Lung (tissue), 12 donors: Measurements from ENCODE around the gene KRTAP12-3. TPM values are rescaled to one million over a fixed set of nuclear protein-coding genes. Genes with fewer than 3 reads are reported as not detected.
"Not testable (repeated sequence)": the region's sequence is repeated elsewhere in the genome, so short reads cannot be mapped to it uniquely, and the experiment has no call there.

Experiments used
- ATAC-seq: fragments of 200-7000 bp; cut with Tn5 transposase; one replicate; pipeline ENCODE4 v1.9.1; 2020; ENCODE audit warnings: moderate number of reproducible peaks; ENCODE audit not compliant: insufficient read depth, low FRiP score
- DNase-seq, 3 donors: peaks; one replicate each; pipeline ENCODE4 v3.0.0-alpha.2; 2013 to 2017
- H3K27ac ChIP-seq, 2 donors: one replicate each; pipeline ENCODE4 v1.5.1; 2013; ENCODE audit warnings: mild to moderate bottlenecking in 2 of 2, moderate library complexity in 2 of 2, control low read depth in 1 of 2, inconsistent platforms in 1 of 2, low read depth in 1 of 2, low read length in 1 of 2
- H3K27me3 ChIP-seq, 3 donors: one replicate each; pipeline ENCODE4 v1.5.1; 2013; ENCODE audit warnings: low read length in 2 of 3; ENCODE audit not compliant: control insufficient read depth in 3 of 3, insufficient read depth in 3 of 3
- H3K36me3 ChIP-seq, 4 donors: one replicate each; pipeline ENCODE4 v1.5.1; 2013; ENCODE audit warnings: low read length in 4 of 4, mild to moderate bottlenecking in 1 of 4, moderate library complexity in 1 of 4; ENCODE audit not compliant: control insufficient read depth in 4 of 4, insufficient read depth in 4 of 4
- H3K4me1 ChIP-seq, 5 donors: one replicate each; pipeline ENCODE4 v1.5.1; 2013; ENCODE audit warnings: low read length in 5 of 5, mild to moderate bottlenecking in 2 of 5, moderate library complexity in 1 of 5; ENCODE audit not compliant: control insufficient read depth in 5 of 5, insufficient read depth in 5 of 5
- H3K4me3 ChIP-seq: one replicate; pipeline ENCODE4 v1.5.1; 2013; ENCODE audit warnings: mild to moderate bottlenecking, control low read depth, moderate library complexity
- H3K9ac ChIP-seq, 2 donors: one replicate each; pipeline ENCODE4 v1.5.1; 2013; ENCODE audit warnings: low read length in 2 of 2, control low read depth in 1 of 2; ENCODE audit not compliant: insufficient read depth in 1 of 2
- H3K9me3 ChIP-seq, 4 donors: one replicate each; pipeline ENCODE4 v1.5.1; 2013; ENCODE audit warnings: low read length in 3 of 4, mild to moderate bottlenecking in 1 of 4, moderate library complexity in 1 of 4; ENCODE audit not compliant: control insufficient read depth in 4 of 4, insufficient read depth in 3 of 4
- WGBS, 2 donors: extraction: QIAGEN DNeasy Blood & Tissue Kit; methylation state at CpG; one replicate each; pipeline ENCODE4 v1.1.7; 2013; 5-methylcytosine and 5-hydroxymethylcytosine counted together
- polyA plus RNA-seq, 2 donors: library from polyadenylated mRNA; stranded (reverse); fragments of 200-250 nt; gene quantifications; one replicate each; pipeline ENCODE4 v1.2.1, GENCODE V29; 2013
- total RNA-seq, 2 donors: library from RNA; depleted of rRNA in 1 of 2; stranded (reverse); fragments of >200 nt in 1 of 2; gene quantifications; one replicate each; pipeline ENCODE4 v1.2.1, GENCODE V29; 2014 to 2021
- TF ChIP-seq, protein P1 (sequence below): IDR thresholded peaks from 2 replicates; pipeline ENCODE4 v1.5.1; 2012; ENCODE audit warnings: mild to moderate bottlenecking; ENCODE audit errors: control extremely low read depth, extremely low read depth
- donor health status: control.
- donor health status: control.
- donor health status: Bipolar disorder and iron deficiency.
- donor health status: healthy.
- donor health status: DM: yes; HTN: yes; CAD: no.

Gene KRTAP12-3
- total and polyA plus RNA-seq, 4 donors: not detected

DNA sequence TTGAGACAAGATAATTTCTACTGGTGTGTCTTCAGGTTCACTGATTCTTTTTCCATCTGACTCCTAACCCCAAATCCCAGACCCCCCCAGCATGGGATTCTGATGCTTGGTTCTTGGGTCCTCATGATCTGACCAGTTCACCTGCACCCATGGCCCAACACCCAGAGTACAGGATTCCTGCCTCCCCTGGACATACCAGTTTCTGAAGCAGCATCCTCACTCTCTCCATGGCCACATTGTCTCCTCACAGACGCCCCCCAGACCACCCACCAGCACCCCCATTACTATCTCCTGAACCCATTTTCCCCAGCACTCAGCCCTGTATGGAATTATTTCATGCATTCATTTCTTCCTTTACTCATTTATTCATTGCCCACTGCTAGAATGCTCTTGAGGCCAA is 864 bp upstream of the KRTAP12-3 start:
- Histone ChIP-seq H3K4me1 (peaks cover 0 to 1% (median 0%) of the 10 kb centered on the region in 5 donors), H3K27me3 (no peaks in the 10 kb centered on the region), H3K9ac (no peak overlapping the region), H3K4me3 (no peak overlapping the region), H3K27ac (no peak overlapping the region), H3K9me3 (peaks cover 0 to 12% (median 2%) of the 10 kb centered on the region in 4 donors), H3K36me3 (no peaks in the 10 kb centered on the region)
- TF ChIP-seq, protein P1, sequence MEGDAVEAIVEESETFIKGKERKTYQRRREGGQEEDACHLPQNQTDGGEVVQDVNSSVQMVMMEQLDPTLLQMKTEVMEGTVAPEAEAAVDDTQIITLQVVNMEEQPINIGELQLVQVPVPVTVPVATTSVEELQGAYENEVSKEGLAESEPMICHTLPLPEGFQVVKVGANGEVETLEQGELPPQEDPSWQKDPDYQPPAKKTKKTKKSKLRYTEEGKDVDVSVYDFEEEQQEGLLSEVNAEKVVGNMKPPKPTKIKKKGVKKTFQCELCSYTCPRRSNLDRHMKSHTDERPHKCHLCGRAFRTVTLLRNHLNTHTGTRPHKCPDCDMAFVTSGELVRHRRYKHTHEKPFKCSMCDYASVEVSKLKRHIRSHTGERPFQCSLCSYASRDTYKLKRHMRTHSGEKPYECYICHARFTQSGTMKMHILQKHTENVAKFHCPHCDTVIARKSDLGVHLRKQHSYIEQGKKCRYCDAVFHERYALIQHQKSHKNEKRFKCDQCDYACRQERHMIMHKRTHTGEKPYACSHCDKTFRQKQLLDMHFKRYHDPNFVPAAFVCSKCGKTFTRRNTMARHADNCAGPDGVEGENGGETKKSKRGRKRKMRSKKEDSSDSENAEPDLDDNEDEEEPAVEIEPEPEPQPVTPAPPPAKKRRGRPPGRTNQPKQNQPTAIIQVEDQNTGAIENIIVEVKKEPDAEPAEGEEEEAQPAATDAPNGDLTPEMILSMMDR: no peak
- ATAC-seq: no peak
- 67 to 80% methylated on average over 1 of the region's 1 CpG for WGBS, 2 donors
- no peak for DNase-seq

DNA sequence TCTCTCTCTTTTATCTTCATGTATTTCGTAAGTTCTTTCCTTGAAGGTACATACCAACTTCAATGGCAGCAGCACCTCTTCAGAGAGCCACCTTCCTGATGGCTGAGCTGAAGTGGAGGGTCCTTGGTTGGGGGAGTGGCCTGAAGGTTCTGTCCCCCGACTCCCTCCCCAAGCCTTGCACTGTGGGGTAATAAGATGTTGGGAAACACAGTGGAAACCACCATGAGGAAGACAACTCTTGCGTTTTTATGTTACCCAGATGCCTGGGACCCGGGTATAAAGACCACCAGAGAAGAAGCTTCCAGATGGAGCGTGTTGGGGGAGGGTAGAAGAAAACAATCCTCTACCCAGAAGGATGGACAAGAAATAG is 794 bp downstream of the KRTAP12-3 start:
- H3K4me1 ChIP-seq: peaks cover 0 to 1% (median 0%) of the 10 kb centered on the region in 5 donors
- H3K36me3 ChIP-seq: no peaks in the 10 kb centered on the region
- TF ChIP-seq, protein P1: no peak
- no peak overlapping the region for H3K27ac ChIP-seq
- 69 to 76% methylated on average over 5 of the region's 5 CpGs for WGBS, 2 donors
- no peak for ATAC-seq
- H3K27me3 ChIP-seq: no peaks in the 10 kb centered on the region
- no peak for DNase-seq
- H3K9ac ChIP-seq: no peak overlapping the region
- H3K9me3 ChIP-seq: peaks cover 0 to 12% (median 2%) of the 10 kb centered on the region in 4 donors
- H3K4me3 ChIP-seq: no peak overlapping the region

DNA sequence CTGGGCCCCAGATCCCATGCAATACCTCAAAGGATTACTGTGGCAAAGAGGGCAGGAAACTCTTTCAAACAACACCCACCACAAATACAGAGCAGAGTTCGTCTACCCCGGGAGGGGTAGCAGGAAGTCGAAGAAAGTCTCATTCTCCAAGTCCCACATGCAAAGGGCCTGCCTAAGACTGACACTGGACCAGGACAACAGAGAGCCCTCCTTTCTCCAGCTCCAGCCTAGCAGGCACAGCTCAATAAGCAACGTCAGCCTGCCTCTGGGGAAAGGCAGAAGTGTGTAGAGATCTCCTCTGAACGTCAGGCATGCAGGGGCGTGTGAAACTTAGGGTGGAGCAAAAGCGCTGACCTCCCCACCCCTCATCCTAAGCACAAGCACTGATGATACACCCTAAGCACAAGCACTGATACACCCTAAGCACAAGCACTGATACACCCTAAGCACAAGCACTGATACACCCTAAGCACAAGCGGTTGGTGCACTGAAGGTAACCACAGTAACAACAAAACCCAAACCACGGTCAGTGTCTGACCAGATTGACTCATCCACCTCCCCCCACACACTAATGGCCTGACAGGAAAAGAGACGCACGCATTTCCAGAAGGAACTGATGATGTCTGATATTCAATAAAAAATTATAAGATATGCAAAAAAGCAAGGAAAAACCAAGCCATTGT is 1.3 kb downstream of the KRTAP12-3 start:
- no peaks in the 10 kb centered on the region for H3K36me3 ChIP-seq
- H3K4me3 ChIP-seq: no peak overlapping the region
- H3K27ac ChIP-seq: no peak overlapping the region
- TF ChIP-seq, protein P1: no peak
- H3K9ac ChIP-seq: no peak overlapping the region
- H3K9me3 ChIP-seq: peaks cover 0 to 12% (median 2%) of the 10 kb centered on the region in 4 donors
- DNase-seq: no peak
- no peaks in the 10 kb centered on the region for H3K27me3 ChIP-seq
- WGBS, 2 donors: 47 to 59% methylated on average over 11 of the region's 11 CpGs
- peaks cover 0 to 1% (median 0%) of the 10 kb centered on the region in 5 donors for H3K4me1 ChIP-seq
- ATAC-seq: no peak

DNA sequence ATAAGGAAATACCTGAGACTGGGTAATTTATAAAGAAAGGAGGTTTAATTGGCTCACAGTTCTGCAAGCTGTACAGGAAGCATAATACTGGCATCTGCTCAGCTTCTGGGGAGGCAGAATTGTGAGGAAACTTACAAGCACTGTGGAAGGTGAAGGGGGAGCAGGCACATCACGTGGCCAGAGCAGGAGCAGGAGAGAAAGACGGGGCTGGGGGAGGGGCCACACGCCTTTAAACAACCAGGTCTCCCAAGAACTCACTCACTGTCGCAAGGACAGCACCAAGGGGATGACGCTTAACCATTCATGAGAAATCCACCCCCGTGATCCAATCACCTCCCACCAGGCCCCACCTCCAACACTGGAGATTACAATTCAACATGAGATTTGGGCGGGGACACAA is 3.8 kb downstream of the KRTAP12-3 start:
- not testable (repeated sequence) for H3K9me3 ChIP-seq, H3K9ac ChIP-seq, H3K4me3 ChIP-seq, DNase-seq, H3K27ac ChIP-seq, H3K4me1 ChIP-seq, ATAC-seq, H3K36me3 ChIP-seq, H3K27me3 ChIP-seq
- 60 to 66% methylated on average over 7 of the region's 7 CpGs for WGBS, 2 donors
